ENCODE results near the gene CRIM1.
A peak's percentile ranks its signal among the peaks of the same experiment; 100 is the strongest.

Gene CRIM1

GRCh38 chr2:36530178-36530982, 174.8 kb downstream of the CRIM1 start:
- no peak for DNase-seq
- TF ChIP-seq GATA1 (IDR thresholded peaks at IDR 0.05; ENCODE audit: low read depth, low read length) (no peak), POLR2A (IDR thresholded peaks at IDR 0.05; ENCODE audit: low read length) (no peak)

GRCh38 chr2:36530983-36531354, 175.4 kb downstream of the CRIM1 start:
- DNase-seq, result no peak

GRCh38 chr2:36534275-36534799, 178.8 kb downstream of the CRIM1 start:
- no peak for DNase-seq

More at GRCh38 chr2:36530983-36531354, 175.4 kb downstream of the CRIM1 start:
- TF ChIP-seq GATA1 (IDR thresholded peaks at IDR 0.05; ENCODE audit: low read depth, low read length) (no peak), POLR2A (IDR thresholded peaks at IDR 0.05; ENCODE audit: low read length) (no peak)

GRCh38 chr2:36535099-36535498, 179.5 kb downstream of the CRIM1 start:
- TF ChIP-seq GATA1 (IDR thresholded peaks at IDR 0.05; ENCODE audit: low read depth, low read length) (no peak), POLR2A (IDR thresholded peaks at IDR 0.05; ENCODE audit: low read length) (no peak)
- no peak for DNase-seq

More at GRCh38 chr2:36534275-36534799, 178.8 kb downstream of the CRIM1 start:
- TF ChIP-seq POLR2A (IDR thresholded peaks at IDR 0.05; ENCODE audit: low read length), result no peak
- no peak for TF ChIP-seq GATA1 (IDR thresholded peaks at IDR 0.05; ENCODE audit: low read depth, low read length)

GRCh38 chr2:36536776-36537175, 181.2 kb downstream of the CRIM1 start:
- TF ChIP-seq POLR2A (IDR thresholded peaks at IDR 0.05; ENCODE audit: low read length) (no peak), GATA1 (IDR thresholded peaks at IDR 0.05; ENCODE audit: low read depth, low read length) (no peak)
- no peak for DNase-seq

- DNase-seq, result peak; percentile 67 to 86
- TF ChIP-seq GATA1 (IDR thresholded peaks at IDR 0.05; ENCODE audit: low read depth, low read length) (no peak), POLR2A (IDR thresholded peaks at IDR 0.05; ENCODE audit: low read length) (no peak)
These were observed 182.8 kb downstream of the CRIM1 start for GRCh38 chr2:36538335-36538734.

GRCh38 chr2:36539631-36540030, 184.1 kb downstream of the CRIM1 start:
- peak in 1 of 2 experiments; percentile 7 for DNase-seq
- TF ChIP-seq POLR2A (IDR thresholded peaks at IDR 0.05; ENCODE audit: low read length) (no peak), GATA1 (IDR thresholded peaks at IDR 0.05; ENCODE audit: low read depth, low read length) (no peak)

- TF ChIP-seq POLR2A (IDR thresholded peaks at IDR 0.05; ENCODE audit: low read length) (no peak), GATA1 (IDR thresholded peaks at IDR 0.05; ENCODE audit: low read depth, low read length) (no peak)
- DNase-seq, result no peak
These were observed 185.6 kb downstream of the CRIM1 start for GRCh38 chr2:36540986-36541754.

- TF ChIP-seq GATA1 (IDR thresholded peaks at IDR 0.05; ENCODE audit: low read depth, low read length), result no peak
- TF ChIP-seq POLR2A (IDR thresholded peaks at IDR 0.05; ENCODE audit: low read length), result no peak
- DNase-seq, result no peak
These were observed 186.5 kb downstream of the CRIM1 start for GRCh38 chr2:36541891-36542595.

- TF ChIP-seq GATA1 (IDR thresholded peaks at IDR 0.05; ENCODE audit: low read depth, low read length) (no peak), POLR2A (IDR thresholded peaks at IDR 0.05; ENCODE audit: low read length) (no peak)
- DNase-seq, result no peak
These were observed 189.2 kb downstream of the CRIM1 start for GRCh38 chr2:36544638-36545338.

GRCh38 chr2:36545871-36546416, 190.4 kb downstream of the CRIM1 start:
- no peak for TF ChIP-seq POLR2A (IDR thresholded peaks at IDR 0.05; ENCODE audit: low read length)
- TF ChIP-seq GATA1 (IDR thresholded peaks at IDR 0.05; ENCODE audit: low read depth, low read length), result no peak
- DNase-seq, result no peak

GRCh38 chr2:36547906-36548305, 192.3 kb downstream of the CRIM1 start:
- TF ChIP-seq POLR2A (IDR thresholded peaks at IDR 0.05; ENCODE audit: low read length) (no peak), GATA1 (IDR thresholded peaks at IDR 0.05; ENCODE audit: low read depth, low read length) (no peak)
- DNase-seq, result no peak

- no peak for DNase-seq
- TF ChIP-seq GATA1 (IDR thresholded peaks at IDR 0.05; ENCODE audit: low read depth, low read length) (no peak), POLR2A (IDR thresholded peaks at IDR 0.05; ENCODE audit: low read length) (no peak)
These were observed 193.6 kb downstream of the CRIM1 start for GRCh38 chr2:36549165-36549574.

All from erythroblast (primary cell).